ENCODE results near the gene TP53RK. TPM values are rescaled to one million over a fixed set of nuclear protein-coding genes. Genes with fewer than 3 reads are reported as not detected.
A peak's percentile ranks its signal among the peaks of the same experiment; 100 is the strongest.

TP53RK gene
- total RNA-seq, 1 donor from 2014 or later: 17.3 TPM

- Mint-ChIP-seq H3K36me3 (peaks cover 14% of the 10 kb centered on the region), H3K27me3 (ENCODE audit: low read depth) (no peaks in the 10 kb centered on the region), H3K4me3 (peak overlapping the region; percentile 87), H3K4me1 (peaks cover 22% of the 10 kb centered on the region), H3K27ac (peak overlapping the region; percentile 98), H3K9me3 (peaks cover 9% of the 10 kb centered on the region)
- no peak for DNase-seq (ENCODE audit: low spot score in 2 of 2, unreplicated experiment in 2 of 2)
- no peak for TF ChIP-seq CTCF (IDR thresholded peaks at IDR 0.05; ENCODE audit: unreplicated experiment)
These were observed 828 bp downstream of the TP53RK start for GRCh38 chr20:46688151-46689081.

DNA sequence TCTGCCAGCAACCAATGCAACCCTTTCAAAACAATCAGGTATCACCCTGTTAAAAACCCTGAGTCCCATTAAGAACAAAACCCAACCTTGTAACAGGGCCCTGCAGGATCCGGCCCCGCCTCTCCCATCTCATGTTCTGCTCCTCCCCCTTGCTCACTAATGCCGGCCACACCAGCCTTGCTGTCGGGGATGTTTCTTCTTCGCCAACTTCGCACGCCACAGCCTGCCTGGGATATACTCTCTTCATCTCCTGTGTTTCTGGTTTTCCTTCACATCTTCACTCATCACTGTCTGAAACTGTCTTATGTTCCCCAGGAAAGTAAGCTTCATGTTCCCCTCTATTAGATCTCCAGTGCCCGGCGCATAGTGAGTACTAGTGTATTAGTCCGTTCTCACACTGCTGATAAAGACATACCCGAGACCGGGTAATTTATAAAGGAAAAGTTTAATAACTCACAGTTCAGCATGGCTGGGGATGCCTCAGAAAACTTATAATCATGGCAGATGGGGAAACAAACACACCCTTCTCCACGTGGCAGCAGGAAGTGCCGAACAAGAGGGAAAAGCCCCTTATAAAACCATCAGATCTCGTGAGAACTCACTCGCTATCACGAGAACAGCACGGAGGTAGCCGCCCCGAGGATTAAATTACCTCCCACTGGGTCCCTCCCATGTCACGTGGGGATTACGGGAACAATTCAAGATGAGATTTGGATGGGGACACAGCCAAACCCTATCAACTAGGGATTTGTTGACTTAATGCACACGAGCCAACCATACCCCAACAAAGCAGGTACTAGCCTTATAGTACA, 5.1 kb downstream of the TP53RK start:
- Mint-ChIP-seq H3K27me3 (ENCODE audit: low read depth) (no peaks in the 10 kb centered on the region), H3K9me3 (no peaks in the 10 kb centered on the region), H3K36me3 (peaks cover 18% of the 10 kb centered on the region), H3K4me1 (peaks cover 35% of the 10 kb centered on the region), H3K27ac (peak overlapping the region; percentile 95), H3K4me3 (peak overlapping the region; percentile 77)
- TF ChIP-seq CTCF (IDR thresholded peaks at IDR 0.05; ENCODE audit: unreplicated experiment): no peak
- peak; percentile 40 to 70 for DNase-seq (ENCODE audit: low spot score in 2 of 2, unreplicated experiment in 2 of 2)

DNA sequence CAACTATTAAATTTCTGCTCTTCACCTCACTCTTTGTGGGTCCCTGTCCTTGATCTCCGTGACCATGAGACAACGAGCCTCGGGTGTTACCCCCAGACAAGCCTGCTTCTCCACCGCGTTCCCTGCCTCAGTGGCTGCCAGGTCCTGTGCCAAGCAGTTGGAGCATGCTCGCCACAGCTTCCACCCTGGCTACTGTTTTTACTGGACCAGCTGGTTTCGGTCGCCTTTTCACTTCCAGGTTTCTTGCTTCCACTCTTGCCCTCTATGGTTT, 5.6 kb downstream of the TP53RK start:
- peaks cover 18% of the 10 kb centered on the region for H3K36me3 Mint-ChIP-seq
- no peaks in the 10 kb centered on the region for H3K9me3 Mint-ChIP-seq
- H3K4me3 Mint-ChIP-seq: peak overlapping the region; percentile 77
- peaks cover 35% of the 10 kb centered on the region for H3K4me1 Mint-ChIP-seq
- DNase-seq (ENCODE audit: low spot score in 2 of 2, unreplicated experiment in 2 of 2): no peak
- H3K27ac Mint-ChIP-seq: peak overlapping the region; percentile 95
- no peak for TF ChIP-seq CTCF (IDR thresholded peaks at IDR 0.05; ENCODE audit: unreplicated experiment)
- no peaks in the 10 kb centered on the region for H3K27me3 Mint-ChIP-seq (ENCODE audit: low read depth)

GRCh38 chr20:46683011-46683667, 6.1 kb downstream of the TP53RK start:
- Mint-ChIP-seq H3K9me3 (no peaks in the 10 kb centered on the region), H3K27me3 (ENCODE audit: low read depth) (no peaks in the 10 kb centered on the region), H3K4me1 (peaks cover 32% of the 10 kb centered on the region), H3K27ac (peak overlapping the region; percentile 95), H3K4me3 (peak overlapping the region; percentile 77), H3K36me3 (peaks cover 18% of the 10 kb centered on the region)
- no peak for DNase-seq (ENCODE audit: low spot score in 2 of 2, unreplicated experiment in 2 of 2)
- no peak for TF ChIP-seq CTCF (IDR thresholded peaks at IDR 0.05; ENCODE audit: unreplicated experiment)

- TF ChIP-seq CTCF (IDR thresholded peaks at IDR 0.05; ENCODE audit: unreplicated experiment): no peak
- DNase-seq (ENCODE audit: low spot score in 2 of 2, unreplicated experiment in 2 of 2): no peak
- Mint-ChIP-seq H3K27ac (peak overlapping the region; percentile 95), H3K27me3 (ENCODE audit: low read depth) (no peaks in the 10 kb centered on the region), H3K36me3 (peaks cover 18% of the 10 kb centered on the region), H3K4me3 (peak overlapping the region; percentile 77), H3K9me3 (no peaks in the 10 kb centered on the region), H3K4me1 (peaks cover 28% of the 10 kb centered on the region)
These were observed 7.0 kb downstream of the TP53RK start for GRCh38 chr20:46682063-46682821.

Measured in mesothelial cell of epicardium (in vitro differentiated cells).